Gastroesophageal sphincter (tissue), 4 donors: Measurements from ENCODE around the gene ADAM12. TPM values are rescaled to one million over a fixed set of nuclear protein-coding genes. Genes with fewer than 3 reads are reported as not detected.

Experiments
- ATAC-seq: fragments of 150-250 bp; one replicate; pipeline ENCODE4 v1.9.1; 2016; ENCODE audit warnings: mild to moderate bottlenecking, moderate library complexity
- H3K27ac ChIP-seq, 4 donors: fragments of 200-600 bp; sonication (generic) in 3 of 4; 1 replicate in 3 of 4; 2 replicates in 1 of 4; pipeline ENCODE4 v1.5.1; 2016 to 2019
- H3K27me3 ChIP-seq: fragments of 200-600 bp; sonication (generic); one replicate; pipeline ENCODE4 v1.5.1; 2019
- H3K36me3 ChIP-seq, 2 donors: fragments of 200-600 bp; sonication (generic); one replicate each; pipeline ENCODE4 v1.5.1; 2019; ENCODE audit warnings: control low read depth in 1 of 2
- H3K4me1 ChIP-seq, 3 donors: fragments of 200-600 bp; sonication (generic); 1 replicate in 2 of 3; 2 replicates in 1 of 3; pipeline ENCODE4 v1.5.1; 2016 to 2019; ENCODE audit warnings: control low read depth in 2 of 3
- H3K4me3 ChIP-seq, 2 donors: fragments of 200-600 bp; sonication (generic); one replicate each; pipeline ENCODE4 v1.5.1; 2019; ENCODE audit warnings: mild to moderate bottlenecking in 1 of 2, moderate library complexity in 1 of 2
- H3K9me3 ChIP-seq, 3 donors: fragments of 200-600 bp; sonication (generic); one replicate each; pipeline ENCODE4 v1.5.1; 2017 to 2019; ENCODE audit warnings: control low read depth in 2 of 3
- EP300 ChIP-seq: sonication (generic); formaldehyde crosslinking; IDR thresholded peaks from one replicate; pipeline ENCODE4 v1.6.1; 2017; ENCODE audit warnings: antibody characterized with exemption, mild to moderate bottlenecking
- POLR2A ChIP-seq, 2 donors: fragments of 450-650 bp; IDR thresholded peaks; one replicate each; pipeline ENCODE4 v1.6.1; 2017; ENCODE audit warnings: antibody characterized with exemption in 2 of 2, mild to moderate bottlenecking in 2 of 2, moderate library complexity in 1 of 2
- POLR2AphosphoS5 ChIP-seq: sonication (generic); formaldehyde crosslinking; IDR thresholded peaks from one replicate; pipeline ENCODE4 v1.6.1; 2017; ENCODE audit warnings: antibody characterized with exemption
- WGBS, 2 donors: methylation state at CpG; one replicate each; pipeline ENCODE4 v1.1.5; 2018; ENCODE audit warnings: low coverage in 1 of 2; 5-methylcytosine and 5-hydroxymethylcytosine counted together
- total RNA-seq, 4 donors: library from RNA; depleted of rRNA; stranded (reverse); fragments of >200 nt; gene quantifications; one replicate each; pipeline ENCODE4 v1.1.0, GENCODE V29; 2016
- TF ChIP-seq, protein P1 (sequence below), 4 experiments: fragments of 200-600 bp in 2 of 4; fragments of 450-650 bp in 2 of 4; sonication (generic) in 1 of 4; IDR thresholded peaks; one replicate each; pipeline ENCODE4 v1.5.1; 2017 to 2019; ENCODE audit warnings: antibody characterized with exemption in 4 of 4, mild to moderate bottlenecking in 2 of 4, moderate library complexity in 2 of 4

Gene ADAM12
- total RNA-seq, 4 donors from 2014 or later, result 0.27 to 1.2 (median 0.89) TPM

DNA sequence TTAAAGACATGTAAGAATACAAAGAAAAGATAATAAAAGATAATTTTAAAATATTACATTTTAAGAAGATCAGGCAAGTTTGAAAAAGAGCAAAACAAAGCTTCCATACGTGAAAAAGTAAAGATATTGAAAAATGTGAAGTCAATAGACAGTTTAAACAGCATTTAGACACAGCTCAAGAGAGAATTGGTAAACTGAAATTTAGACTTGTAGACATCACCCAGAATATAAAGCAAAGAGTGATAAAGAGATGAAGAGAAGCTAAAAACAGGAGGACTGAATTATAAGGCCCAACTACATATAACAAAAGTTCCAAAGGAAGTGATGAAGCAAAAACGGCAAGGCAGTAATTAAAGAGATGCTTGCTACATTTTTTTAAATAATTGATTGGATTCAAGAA, 13.8 kb downstream of the ADAM12 start:
- H3K4me1 ChIP-seq, result no peaks in the 10 kb centered on the region
- H3K27ac ChIP-seq, result no peak overlapping the region
- WGBS, 2 donors, result 80 to 85% methylated on average over 1 to 2 of the region's 2 CpGs
- ATAC-seq, result no peak
- H3K4me3 ChIP-seq, result no peak overlapping the region
- TF ChIP-seq, protein P1, sequence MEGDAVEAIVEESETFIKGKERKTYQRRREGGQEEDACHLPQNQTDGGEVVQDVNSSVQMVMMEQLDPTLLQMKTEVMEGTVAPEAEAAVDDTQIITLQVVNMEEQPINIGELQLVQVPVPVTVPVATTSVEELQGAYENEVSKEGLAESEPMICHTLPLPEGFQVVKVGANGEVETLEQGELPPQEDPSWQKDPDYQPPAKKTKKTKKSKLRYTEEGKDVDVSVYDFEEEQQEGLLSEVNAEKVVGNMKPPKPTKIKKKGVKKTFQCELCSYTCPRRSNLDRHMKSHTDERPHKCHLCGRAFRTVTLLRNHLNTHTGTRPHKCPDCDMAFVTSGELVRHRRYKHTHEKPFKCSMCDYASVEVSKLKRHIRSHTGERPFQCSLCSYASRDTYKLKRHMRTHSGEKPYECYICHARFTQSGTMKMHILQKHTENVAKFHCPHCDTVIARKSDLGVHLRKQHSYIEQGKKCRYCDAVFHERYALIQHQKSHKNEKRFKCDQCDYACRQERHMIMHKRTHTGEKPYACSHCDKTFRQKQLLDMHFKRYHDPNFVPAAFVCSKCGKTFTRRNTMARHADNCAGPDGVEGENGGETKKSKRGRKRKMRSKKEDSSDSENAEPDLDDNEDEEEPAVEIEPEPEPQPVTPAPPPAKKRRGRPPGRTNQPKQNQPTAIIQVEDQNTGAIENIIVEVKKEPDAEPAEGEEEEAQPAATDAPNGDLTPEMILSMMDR (IDR thresholded peaks at IDR 0.05), result no peak
- TF ChIP-seq POLR2A (IDR thresholded peaks at IDR 0.05) (no peak), EP300 (no peak), POLR2AphosphoS5 (no peak)
- no peaks in the 10 kb centered on the region for H3K36me3 ChIP-seq
- no peaks in the 10 kb centered on the region for H3K27me3 ChIP-seq
- peaks cover 0 to 8% (median 0%) of the 10 kb centered on the region in 3 donors for H3K9me3 ChIP-seq

DNA sequence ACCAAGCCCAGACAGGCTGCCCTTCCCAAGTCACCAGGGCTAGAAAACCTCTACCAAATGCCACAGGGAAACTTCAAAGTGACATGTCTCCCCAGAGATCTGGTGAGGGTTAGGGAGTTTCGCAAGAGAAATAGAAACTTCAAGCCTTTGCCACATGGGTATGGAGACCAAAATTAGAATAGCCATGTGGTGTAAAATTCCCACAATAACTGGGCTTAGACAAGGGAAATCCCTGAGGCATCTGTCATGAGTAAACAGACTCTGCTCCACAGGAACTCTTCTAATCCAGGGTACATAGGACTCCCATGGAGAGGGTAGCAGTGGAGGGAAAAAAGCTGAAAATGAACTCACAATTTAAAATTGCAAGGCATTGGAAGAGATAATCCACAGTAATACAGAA, 14.3 kb downstream of the ADAM12 start:
- H3K36me3 ChIP-seq, result no peaks in the 10 kb centered on the region
- TF ChIP-seq EP300, result no peak
- TF ChIP-seq POLR2AphosphoS5, result no peak
- TF ChIP-seq, protein P1 (IDR thresholded peaks at IDR 0.05), result no peak
- no peak for TF ChIP-seq POLR2A (IDR thresholded peaks at IDR 0.05)
- WGBS, 2 donors, result 91% methylated on average over 1 of the region's 1 CpG; no CpG with 5 or more reads in 1 of the 2 donors
- H3K4me3 ChIP-seq, result no peak overlapping the region
- H3K27ac ChIP-seq, result no peak overlapping the region
- H3K9me3 ChIP-seq, result peaks cover 0 to 8% (median 0%) of the 10 kb centered on the region in 3 donors
- H3K27me3 ChIP-seq, result no peaks in the 10 kb centered on the region
- H3K4me1 ChIP-seq, result no peaks in the 10 kb centered on the region
- no peak for ATAC-seq

DNA sequence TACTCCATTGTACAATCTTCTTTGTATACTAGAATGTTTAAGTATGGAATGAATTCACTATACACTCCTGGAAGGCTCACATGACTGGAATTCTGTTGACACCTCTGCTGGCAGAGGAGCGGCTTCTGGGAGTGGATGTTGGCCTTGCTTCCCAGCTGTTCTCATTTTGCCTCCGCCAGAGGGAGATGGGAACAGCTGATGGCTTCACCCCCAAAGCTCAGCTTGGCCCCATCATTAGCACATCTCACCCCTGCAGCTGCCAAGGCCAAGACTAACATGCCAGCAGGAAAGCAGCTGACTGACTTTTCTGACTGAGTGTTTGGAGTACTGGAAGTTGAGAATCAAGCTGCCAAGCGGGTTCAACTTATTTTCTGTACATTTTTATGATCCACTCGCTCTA, 15.1 kb downstream of the ADAM12 start:
- Histone ChIP-seq H3K4me1 (no peaks in the 10 kb centered on the region), H3K27me3 (no peaks in the 10 kb centered on the region), H3K4me3 (no peak overlapping the region), H3K27ac (no peak overlapping the region), H3K36me3 (no peaks in the 10 kb centered on the region), H3K9me3 (peaks cover 0 to 8% (median 0%) of the 10 kb centered on the region in 3 donors)
- TF ChIP-seq, protein P1 (IDR thresholded peaks at IDR 0.05), result no peak
- TF ChIP-seq POLR2AphosphoS5 (no peak), POLR2A (IDR thresholded peaks at IDR 0.05) (no peak)
- no peak for ATAC-seq
- 43 to 88% methylated on average over 2 of the region's 4 CpGs for WGBS, 2 donors

DNA sequence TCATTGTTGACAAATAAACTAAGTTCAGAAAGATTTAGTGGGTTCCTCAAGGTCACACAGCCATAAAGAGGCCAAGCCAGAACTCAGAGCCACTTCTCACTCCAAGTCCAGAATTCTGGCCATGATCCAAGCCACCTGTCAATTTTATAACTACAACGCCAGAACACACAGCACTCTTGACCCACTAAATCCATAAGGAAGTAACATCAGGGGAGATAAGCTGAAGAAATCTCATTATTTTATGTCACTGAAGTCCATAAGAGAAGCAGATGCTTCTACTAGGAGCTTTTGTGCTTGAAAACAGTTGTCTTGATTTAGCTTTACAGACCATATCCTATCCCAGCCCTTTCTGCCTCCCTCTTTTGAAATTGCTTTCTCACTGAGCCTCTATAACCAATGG, 15.9 kb downstream of the ADAM12 start:
- H3K4me1 ChIP-seq, result no peaks in the 10 kb centered on the region
- no peaks in the 10 kb centered on the region for H3K36me3 ChIP-seq

More for the DNA sequence above, 15.9 kb downstream of the ADAM12 start:
- H3K4me3 ChIP-seq, result no peak overlapping the region
- peaks cover 0 to 8% (median 0%) of the 10 kb centered on the region in 3 donors for H3K9me3 ChIP-seq
- H3K27ac ChIP-seq, result no peak overlapping the region
- H3K27me3 ChIP-seq, result no peaks in the 10 kb centered on the region
- no peak for ATAC-seq
- WGBS, 2 donors, result 36 to 57% methylated on average over 1 of the region's 1 CpG
- TF ChIP-seq EP300 (no peak), POLR2AphosphoS5 (no peak), POLR2A (IDR thresholded peaks at IDR 0.05) (no peak)
- TF ChIP-seq, protein P1 (IDR thresholded peaks at IDR 0.05), result no peak
